GM12801 (cell line): ENCODE data around the gene NSD1.

ENCODE experiments used
- CTCF ChIP-seq: IDR thresholded peaks from one replicate; pipeline ENCODE4 v1.5.1; 2011; ENCODE audit warnings: control low read depth; ENCODE audit not compliant: insufficient read length; ENCODE audit errors: extremely low read depth

Gene NSD1

GRCh38 chr5:177349762-177350161 is 216.2 kb downstream of the NSD1 start:
- no peak for TF ChIP-seq CTCF
